ENCODE measurements around the gene SERPINA10.

The SERPINA10 gene

DNA sequence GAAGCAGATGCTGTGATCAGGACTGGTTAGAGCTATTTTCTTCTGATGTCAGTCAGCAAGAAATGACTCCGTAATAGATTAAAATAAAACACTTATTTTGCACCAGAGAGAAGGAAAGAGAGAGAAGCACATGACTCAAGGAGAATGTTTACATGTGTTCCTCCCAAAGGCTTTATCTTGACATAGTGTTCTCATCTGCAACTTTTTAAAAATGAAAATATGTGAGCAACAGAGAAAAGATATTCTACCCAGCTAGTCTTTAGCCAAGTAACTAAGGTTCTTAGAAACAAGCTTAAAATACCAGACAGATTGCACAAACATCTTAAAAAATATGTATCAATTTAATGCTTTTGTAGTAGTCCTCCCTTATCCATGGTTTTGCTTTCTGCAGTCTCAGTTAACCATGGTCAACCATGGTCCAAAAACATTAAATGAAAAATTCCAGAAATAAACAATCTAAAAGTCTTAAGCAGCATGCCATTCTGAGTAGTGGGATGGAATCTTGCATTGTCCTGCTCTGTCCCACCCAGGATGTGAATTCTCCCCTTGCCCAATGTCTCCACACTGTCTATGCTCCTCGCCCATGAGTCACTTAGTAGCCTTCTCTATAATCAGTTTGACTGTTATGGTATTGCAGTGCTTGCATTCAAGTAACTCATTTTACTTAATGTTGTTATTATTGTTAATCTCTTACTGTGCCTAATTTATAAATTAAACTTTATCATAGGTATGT, 9.9 kb downstream of the SERPINA10 start:
- TF ChIP-seq GATA3 (IDR thresholded peaks at IDR 0.05; ENCODE audit: low read depth, low read length) (no peak), GATA2 (IDR thresholded peaks at IDR 0.05; ENCODE audit: low read depth, low read length) (no peak)

- no peak for TF ChIP-seq GATA2 (IDR thresholded peaks at IDR 0.05; ENCODE audit: low read depth, low read length)
- no peak for TF ChIP-seq GATA3 (IDR thresholded peaks at IDR 0.05; ENCODE audit: low read depth, low read length)
Measured at GRCh38 chr14:94278731-94279130, 14.3 kb downstream of the SERPINA10 start.

- no peak for TF ChIP-seq GATA3 (IDR thresholded peaks at IDR 0.05; ENCODE audit: low read depth, low read length)
- no peak for TF ChIP-seq GATA2 (IDR thresholded peaks at IDR 0.05; ENCODE audit: low read depth, low read length)
Measured at GRCh38 chr14:94269156-94269555, 23.9 kb downstream of the SERPINA10 start.

DNA sequence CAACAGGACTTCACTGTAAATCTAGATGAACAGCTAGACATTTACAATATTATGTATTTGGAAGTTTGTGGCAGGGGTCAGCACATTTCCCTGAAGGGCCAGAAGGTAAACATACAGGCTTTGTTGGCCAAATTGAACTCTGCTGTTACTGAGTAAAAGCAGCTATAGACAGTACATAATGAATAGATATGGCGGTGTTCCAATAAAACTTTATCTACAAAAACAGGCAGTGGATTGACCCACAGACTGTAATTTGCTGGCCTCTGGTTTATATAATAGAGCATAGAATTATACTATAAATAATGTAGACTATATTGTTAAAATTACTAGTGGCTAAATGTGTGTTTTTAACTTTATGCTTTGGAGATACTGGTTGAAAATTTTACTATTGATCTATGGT, 25.7 kb downstream of the SERPINA10 start:
- no peak for TF ChIP-seq GATA2 (IDR thresholded peaks at IDR 0.05; ENCODE audit: low read depth, low read length)
- TF ChIP-seq GATA3 (IDR thresholded peaks at IDR 0.05; ENCODE audit: low read depth, low read length) = no peak

DNA sequence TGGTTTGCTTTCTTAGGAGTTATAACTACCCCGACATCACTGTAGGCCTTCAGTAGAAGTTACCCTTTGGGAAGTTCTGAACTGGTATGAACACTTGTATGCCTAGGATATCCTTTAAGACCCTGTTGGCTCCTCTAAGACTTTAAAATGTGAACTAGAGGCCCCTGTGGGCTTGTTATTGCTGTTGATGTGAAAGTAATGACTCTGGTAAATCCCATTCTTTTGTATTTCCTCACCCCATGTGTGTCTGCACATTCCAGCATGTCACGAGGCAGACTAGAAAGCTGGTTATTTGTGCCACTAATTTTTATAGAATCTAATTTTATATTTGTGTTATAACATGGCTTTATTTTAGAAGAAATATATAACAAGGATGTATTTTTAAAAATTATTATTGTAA, 48.9 kb downstream of the SERPINA10 start:
- no peak for TF ChIP-seq GATA2 (IDR thresholded peaks at IDR 0.05; ENCODE audit: low read depth, low read length)
- no peak for TF ChIP-seq GATA3 (IDR thresholded peaks at IDR 0.05; ENCODE audit: low read depth, low read length)

DNA sequence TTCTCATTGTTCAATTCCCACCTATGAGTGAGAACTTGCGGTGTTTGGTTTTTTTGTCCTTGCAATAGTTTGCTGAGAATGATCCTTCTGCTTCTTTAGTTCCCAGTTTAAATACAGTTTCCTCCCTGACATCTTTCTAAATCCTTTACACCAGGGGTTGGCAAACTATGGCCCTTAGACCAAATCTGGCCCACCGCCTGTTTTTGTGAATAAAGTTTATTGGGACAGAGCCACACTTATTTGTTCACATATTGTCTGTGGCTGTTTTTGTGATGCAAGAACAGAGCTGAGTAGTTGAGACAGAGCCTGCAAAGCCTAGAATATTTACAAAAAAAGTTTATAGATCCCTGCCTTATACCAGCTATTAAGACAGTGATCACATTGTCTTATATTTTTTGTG, 53.7 kb downstream of the SERPINA10 start:
- TF ChIP-seq GATA2 (IDR thresholded peaks at IDR 0.05; ENCODE audit: low read depth, low read length) (no peak), GATA3 (IDR thresholded peaks at IDR 0.05; ENCODE audit: low read depth, low read length) (no peak)

DNA sequence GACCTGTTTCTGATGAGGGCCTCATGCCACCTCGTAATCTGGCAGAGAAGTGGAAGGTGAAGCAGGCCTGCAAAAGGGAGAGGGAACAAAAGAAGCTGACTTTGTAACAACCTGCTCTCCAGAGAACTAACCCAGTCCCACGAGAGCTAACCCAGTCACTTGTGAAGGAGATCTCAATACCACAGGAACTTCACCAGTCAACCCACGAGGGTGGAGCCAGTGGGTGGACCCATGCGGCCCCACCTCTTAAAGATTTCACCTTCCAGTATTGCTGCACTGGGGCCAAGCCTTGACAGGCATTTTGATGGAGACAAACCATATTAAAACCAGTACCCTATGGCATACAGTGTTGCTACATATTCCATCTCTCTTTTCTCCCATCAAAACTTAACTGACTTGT, 55.1 kb downstream of the SERPINA10 start:
- TF ChIP-seq GATA2 (IDR thresholded peaks at IDR 0.05; ENCODE audit: low read depth, low read length) (no peak), GATA3 (IDR thresholded peaks at IDR 0.05; ENCODE audit: low read depth, low read length) (no peak)

DNA sequence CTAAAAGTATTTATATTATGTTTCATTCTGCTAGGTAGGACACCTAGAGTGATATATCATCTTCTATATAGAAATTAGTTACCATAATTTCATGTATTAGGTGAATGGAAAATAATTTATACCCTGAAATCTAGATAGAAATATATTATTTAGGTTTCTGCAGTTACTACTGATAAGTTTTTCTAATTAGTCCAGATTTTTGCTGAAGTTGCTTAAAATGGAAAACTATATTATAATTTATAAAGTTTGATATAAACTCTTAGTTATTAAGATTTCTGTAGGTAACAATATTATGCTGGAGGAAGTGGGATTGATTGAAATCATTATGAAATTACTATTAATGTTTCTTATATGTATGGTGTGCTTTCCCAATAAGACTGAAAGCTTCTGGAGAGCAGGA, 56.0 kb downstream of the SERPINA10 start:
- no peak for TF ChIP-seq GATA3 (IDR thresholded peaks at IDR 0.05; ENCODE audit: low read depth, low read length)
- TF ChIP-seq GATA2 (IDR thresholded peaks at IDR 0.05; ENCODE audit: low read depth, low read length) = no peak
